GM15510 (cell line): ENCODE data around the gene CXCR4.

Experiments
- POLR2A ChIP-seq: IDR thresholded peaks from 3 replicates; pipeline ENCODE4 v1.6.1; 2011; ENCODE audit warnings: borderline replicate concordance; ENCODE audit not compliant: insufficient read length; ENCODE audit errors: extremely low read depth

The CXCR4 gene

DNA sequence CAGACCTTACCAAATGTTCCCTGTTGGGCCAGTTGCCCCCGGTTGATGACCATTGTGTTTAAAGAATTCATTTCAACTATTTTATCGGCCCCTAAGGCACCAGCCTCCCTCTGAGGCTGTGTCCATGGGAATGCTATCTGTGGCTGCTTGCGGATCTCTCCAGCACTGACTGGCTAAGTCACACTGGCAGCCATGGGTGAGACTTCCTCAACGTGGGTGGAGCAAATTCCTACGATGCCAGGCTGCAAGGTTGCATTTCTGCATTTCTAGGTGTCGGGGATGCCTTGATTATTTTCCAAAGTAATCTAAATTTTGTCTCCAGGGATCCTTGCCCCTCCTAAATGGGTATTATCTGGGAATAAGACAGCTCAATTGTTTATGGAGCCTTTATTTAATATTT, 6.2 kb downstream of the CXCR4 start:
- no peak for TF ChIP-seq POLR2A

GRCh38 chr2:136110526-136110925, 7.4 kb downstream of the CXCR4 start:
- TF ChIP-seq POLR2A, result no peak

DNA sequence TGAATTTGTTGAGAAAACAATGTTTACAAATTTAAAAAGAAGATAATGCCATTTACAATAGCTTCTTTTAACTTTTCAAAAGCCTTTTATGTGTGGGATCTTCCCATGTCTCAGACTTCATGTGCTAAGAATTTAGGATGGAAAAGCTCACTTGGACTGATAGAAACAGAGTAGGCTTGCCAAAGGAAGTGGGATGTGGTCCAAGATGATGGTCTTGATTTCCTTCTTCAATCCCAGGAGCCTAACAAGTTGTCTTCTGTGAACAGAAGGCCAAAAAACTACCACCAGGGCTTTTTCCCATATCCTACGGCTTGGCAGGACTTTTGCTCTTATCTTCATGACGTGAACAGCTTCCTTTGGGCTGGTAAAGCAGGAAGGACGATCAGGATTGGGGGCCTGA, 9.5 kb downstream of the CXCR4 start:
- TF ChIP-seq POLR2A, result no peak

DNA sequence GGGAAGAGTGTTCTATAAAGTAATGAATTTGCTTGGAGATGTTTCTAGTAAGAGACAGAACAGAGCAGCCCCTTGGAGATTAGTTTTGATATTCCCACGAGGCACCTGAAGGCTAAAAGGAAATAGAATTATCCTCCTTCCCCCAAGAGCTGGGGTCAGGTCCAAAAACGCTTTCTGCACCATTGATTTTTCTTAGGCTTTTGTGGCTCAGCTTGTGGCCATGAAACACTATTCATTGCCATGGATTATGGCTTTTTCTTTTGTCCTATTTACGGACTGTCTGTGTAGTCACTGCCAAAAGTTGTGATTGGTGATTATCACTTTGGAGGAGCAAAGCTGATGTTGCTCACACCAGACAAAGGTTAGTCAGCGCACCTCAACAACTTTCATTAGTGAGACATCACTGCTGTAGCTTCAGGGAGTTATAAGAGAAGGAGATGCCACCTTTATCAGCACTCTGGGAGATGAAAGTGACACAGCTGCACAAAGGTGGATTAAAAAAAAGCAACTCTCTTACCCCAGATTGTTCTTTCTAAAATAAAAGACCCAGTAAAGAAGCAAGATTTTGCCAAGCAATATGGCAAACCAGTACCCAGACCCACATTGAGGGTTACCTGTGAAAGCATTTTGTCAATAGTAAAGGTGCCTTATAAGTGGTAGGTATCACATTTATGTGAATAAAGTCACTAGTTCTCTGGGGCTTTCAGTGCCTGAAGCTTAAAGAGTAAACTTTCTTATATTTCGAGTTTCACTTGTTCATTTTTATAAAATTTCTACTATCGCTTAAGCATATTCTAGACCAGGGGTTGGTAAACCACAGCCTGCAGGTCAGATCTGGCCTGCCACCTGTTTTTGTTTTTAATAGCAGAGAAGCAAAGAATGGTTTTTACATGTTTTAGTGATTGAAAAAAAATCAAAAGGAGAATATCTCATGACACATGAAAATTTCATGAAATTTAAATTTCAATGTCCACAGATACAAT, 10.6 kb downstream of the CXCR4 start:
- no peak for TF ChIP-seq POLR2A

GRCh38 chr2:136106505-136106904, 11.4 kb downstream of the CXCR4 start:
- TF ChIP-seq POLR2A, result no peak

DNA sequence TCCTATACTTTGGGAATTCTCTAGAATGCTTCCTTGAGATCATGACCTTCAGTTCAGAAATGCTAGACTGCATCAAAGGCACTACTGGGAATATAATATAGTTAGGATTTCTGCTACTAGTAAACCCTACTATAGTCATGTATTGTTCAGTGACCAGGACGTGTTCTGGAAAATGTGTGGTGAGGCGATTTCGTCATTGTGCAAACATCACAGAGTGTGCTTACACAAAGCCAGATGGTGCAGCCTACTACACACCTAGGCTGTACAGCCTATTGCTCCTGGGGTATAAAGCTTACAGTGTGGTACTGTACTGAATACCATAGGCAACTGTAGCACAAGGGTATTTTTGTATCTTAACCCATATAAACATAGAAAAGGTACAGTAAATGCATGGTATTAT, 13.0 kb downstream of the CXCR4 start:
- no peak for TF ChIP-seq POLR2A

- no peak for TF ChIP-seq POLR2A
These were observed 16.9 kb downstream of the CXCR4 start for GRCh38 chr2:136101042-136101441.

- no peak for TF ChIP-seq POLR2A
These were observed 19.5 kb downstream of the CXCR4 start for GRCh38 chr2:136098441-136098840.

GRCh38 chr2:136093583-136093982, 24.4 kb downstream of the CXCR4 start:
- no peak for TF ChIP-seq POLR2A

DNA sequence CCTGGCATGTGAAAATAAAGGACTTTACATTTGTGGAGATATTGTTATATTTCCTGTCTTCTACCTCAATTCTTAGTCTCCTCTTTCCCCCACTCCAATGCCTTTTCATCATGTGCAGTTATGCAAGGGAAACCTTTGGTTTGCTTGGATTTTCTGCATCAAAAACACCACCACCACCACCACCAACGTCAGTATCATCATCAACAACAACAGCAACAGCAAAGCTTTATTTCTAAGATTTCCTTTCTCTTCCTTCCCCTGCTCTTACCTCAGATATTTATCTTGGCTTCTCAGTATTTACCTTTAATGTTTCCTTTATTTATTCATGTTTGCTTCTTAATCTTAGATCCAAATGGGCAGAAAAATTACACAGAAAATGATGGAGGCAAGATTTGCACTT, 26.1 kb downstream of the CXCR4 start:
- TF ChIP-seq POLR2A, result no peak

GRCh38 chr2:136086253-136087016, 31.5 kb downstream of the CXCR4 start:
- TF ChIP-seq POLR2A, result no peak

GRCh38 chr2:136085453-136086209, 32.3 kb downstream of the CXCR4 start:
- no peak for TF ChIP-seq POLR2A

- TF ChIP-seq POLR2A, result no peak
These were observed 36.3 kb downstream of the CXCR4 start for GRCh38 chr2:136081582-136082210.

DNA sequence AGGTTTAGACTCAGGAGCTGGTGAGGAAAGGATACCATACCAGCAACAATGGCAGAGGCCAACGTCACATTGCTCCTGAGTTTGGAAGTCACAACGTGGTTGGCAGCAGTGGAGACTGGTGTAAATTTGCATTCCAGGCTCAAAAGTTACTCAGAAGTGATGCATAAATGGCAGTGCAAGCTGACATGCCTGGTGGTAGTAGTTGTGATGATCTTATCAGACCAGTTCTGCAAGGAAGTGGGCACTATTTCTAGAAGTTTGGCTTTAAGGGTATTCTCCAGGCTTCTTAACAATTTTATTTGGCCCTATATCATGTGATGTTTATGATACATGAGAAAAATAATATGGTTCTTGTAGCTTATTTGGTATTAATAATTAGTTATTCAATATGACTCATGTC, 37.8 kb downstream of the CXCR4 start:
- TF ChIP-seq POLR2A, result no peak
